HG03432 (cell line): ENCODE data around the gene RPL22L1.
"Not testable (repeated sequence)": the region's sequence is repeated elsewhere in the genome, so short reads cannot be mapped to it uniquely, and the experiment has no call there.

ENCODE experiments used
- ATAC-seq: cut with Tn5 transposase; IDR thresholded peaks from one replicate; pipeline ENCODE4 v1.9.1; 2021; ENCODE audit warnings: mild to moderate bottlenecking, moderate library complexity; ENCODE audit not compliant: unreplicated experiment

RPL22L1 gene

DNA sequence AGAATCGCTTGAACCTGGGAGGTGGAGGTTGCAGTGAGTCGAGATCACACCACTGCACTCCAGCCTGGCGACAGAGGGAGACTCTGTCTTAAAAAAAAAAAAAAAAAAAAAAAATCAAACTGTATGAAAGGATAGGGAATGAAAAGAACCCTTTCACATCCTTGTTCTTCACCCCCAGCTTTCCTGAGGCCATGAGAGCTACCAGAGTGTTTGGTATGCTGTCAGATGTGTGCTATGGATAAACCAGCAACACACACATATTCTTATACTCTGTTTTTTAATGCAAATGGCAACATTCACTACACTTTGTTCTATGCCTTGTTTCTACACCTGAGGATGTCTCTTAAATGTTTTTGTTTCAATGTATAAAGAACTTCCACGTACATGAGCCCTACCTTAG lies 33.5 kb downstream of the RPL22L1 start:
- no peak for ATAC-seq

DNA sequence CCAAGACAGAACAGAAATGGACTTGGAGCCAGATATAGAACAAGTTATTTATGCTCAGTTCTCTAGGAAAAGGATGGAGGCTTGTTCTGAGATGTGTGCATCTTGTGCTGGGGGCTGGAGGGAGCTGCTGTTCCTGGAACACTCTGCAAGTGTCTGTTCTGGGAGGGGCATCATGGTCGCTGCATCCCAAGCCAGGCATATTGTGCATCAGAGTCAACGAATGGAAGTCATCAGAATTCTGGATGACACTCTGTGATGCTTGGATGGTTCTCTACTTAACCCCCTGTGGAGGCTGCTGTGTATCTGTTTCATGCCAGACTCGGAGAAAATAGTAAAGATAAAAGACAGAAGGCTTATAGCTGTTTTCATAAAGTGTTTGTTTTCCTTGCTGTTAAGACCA lies 34.7 kb downstream of the RPL22L1 start:
- no peak for ATAC-seq

DNA sequence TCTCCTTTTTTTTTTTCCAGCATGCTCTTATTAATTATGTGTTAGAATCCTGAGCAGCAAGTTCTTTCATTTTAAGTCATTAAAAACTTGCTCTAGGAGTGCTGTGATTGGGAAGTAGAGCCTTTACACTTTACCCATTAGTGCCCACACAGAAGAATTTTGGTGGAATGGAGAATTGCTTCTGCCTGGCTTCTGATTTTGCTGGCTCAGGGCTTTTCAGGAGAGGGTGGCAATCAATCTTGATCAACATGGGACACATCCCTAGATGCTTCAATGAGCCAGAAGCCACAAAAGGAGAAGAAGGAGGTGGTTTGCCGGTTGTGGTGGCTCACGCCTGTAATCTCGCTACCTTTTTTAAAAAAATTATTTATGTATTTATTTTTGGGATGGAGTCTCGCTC lies 39.4 kb downstream of the RPL22L1 start:
- no peak for ATAC-seq

DNA sequence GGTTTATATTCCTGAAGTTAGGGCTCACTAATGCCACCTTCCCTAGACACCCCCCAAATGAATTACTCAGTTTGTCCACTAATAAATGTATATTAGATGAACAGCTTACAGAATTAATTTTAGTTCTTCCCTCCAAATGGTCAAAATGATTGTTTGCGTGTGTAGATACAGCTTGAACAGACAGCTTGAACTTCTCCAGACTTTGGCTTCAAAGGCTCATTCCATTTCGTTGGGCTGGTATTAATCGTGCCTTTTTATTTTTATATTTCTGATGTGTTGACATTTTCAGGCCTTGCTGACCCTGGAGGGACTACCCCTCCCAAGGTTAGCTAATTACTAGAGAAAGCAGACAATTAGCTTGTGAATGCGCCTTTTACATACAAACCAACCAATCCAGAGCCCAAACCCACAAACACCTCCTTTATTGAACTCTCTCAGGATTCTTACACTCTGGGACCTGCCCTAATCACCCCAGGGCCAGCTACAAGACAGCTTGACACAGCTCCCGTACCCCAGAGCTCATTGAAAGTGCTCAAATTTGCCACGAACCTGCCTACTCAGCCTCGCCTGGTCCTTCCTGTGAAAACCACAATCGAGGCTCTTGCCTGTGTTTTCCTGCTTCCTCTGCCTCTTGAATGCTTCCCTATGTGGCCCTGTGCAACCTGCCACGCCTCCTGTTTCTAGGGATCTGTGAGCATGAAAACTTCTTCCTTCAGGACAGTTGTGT lies 40.3 kb downstream of the RPL22L1 start:
- ATAC-seq = no peak

DNA sequence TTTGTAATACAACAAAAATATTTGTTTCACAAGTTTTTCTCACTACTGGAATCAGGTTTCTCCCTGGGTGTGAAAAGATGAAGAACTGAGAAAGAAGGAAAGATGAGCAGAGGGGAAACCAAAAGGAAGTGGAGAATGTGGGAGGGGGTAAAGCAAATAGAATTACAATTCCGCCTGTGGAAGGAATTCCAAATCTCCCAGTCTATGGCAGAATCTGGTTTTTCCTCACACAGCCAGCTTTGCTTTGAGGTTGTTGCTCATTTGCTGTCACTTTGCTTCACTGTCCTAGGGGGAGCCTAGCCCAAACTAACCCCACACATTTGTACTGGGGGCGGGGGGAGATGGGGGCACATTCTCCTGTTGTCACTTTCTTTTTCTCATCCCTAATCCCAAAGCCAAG lies 43.9 kb downstream of the RPL22L1 start:
- ATAC-seq = no peak

DNA sequence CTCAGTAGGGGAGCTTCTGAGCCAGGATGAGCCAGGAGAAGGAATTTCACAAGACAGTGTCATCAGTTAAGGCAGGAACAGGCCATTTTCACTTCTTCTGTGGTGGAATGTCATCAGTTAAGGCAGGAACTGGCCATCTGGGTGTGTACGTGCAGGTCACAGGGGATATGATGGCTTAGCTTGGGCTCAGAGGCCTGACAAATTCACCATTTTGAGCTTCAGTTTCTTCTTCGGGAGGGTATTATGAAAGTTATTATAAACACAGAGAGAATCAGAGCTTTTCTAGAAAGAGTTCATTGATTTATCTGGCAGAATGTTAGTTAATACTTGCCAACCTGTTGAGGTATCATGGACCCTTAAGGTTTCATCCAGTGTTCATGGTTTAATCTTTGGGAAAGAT lies 46.4 kb downstream of the RPL22L1 start:
- not testable (repeated sequence) for ATAC-seq

DNA sequence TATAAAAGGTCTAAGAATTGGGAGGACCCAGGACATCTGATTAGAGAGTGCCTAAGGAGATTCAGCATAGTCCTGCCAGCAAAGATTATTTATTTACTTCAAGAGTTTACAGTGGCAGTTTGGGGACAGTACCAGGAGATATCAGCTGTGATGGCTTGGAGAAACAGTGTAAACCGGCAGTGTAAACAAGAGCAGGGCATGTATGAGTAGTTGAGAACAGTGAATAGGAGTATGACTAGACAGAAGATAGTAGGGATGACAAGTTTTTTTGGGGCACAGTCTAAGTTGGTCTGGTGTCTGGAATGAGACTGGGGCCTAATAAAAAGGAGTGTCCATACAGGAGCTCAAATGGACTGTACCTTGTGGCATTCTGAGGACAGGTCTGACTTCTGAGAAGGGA lies 51.7 kb downstream of the RPL22L1 start:
- not testable (repeated sequence) for ATAC-seq

DNA sequence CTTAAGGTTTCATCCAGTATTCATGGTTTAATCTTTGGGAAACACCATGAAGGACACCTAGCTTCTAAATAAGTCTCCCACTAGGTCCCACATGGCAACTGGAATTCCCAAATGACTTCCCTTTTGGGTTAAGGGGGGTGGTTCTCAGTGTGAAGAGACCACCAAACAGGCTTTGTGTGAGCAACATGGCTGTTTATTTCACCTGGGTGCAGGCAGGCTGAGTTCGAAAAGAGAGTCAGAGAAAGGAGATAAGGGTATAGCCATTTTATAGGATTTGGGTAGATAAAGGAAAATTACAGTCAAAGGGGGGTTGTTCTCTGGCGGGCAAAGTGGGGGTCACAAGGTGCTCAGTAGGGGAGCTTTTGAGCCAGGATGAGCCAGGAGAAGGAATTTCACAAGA lies 52.5 kb downstream of the RPL22L1 start:
- not testable (repeated sequence) for ATAC-seq

DNA sequence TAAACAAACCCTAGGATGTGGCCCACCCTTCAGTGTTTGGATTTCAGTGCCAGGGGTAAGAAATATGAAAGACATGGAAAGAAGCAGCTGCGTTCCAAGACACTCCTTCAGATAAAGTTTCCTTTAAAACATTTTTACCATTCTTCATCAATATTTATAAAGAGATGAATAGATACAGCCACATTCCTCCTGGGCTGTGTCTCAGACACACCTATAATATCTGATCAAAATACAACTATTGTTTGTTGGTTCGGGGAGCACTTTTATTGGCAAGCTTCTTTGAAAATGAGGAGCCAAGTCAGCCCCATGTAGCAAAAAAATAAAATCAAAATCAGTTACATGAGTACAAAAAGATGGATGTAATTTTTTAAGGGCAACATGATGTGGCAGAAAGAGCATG lies 53.2 kb downstream of the RPL22L1 start:
- no peak for ATAC-seq

DNA sequence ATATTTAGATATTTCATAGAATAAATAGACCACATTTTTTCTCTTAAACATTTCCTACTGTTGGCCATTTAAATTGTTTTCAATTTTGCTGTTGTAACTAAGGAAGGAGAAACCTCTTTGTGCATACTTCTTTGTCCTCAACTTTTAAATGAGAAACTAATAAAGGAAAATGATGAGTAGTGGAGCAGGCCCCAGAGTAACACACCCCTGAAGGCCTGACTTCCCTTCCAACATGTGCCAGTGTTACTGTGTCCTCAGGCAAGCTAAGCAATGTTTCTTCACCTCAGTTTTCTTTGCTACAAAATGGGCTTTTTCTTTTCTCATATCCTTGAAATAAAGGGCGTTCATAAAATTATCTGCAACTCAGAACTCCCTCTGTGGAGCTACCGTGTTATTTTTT lies 53.7 kb downstream of the RPL22L1 start:
- no peak for ATAC-seq

DNA sequence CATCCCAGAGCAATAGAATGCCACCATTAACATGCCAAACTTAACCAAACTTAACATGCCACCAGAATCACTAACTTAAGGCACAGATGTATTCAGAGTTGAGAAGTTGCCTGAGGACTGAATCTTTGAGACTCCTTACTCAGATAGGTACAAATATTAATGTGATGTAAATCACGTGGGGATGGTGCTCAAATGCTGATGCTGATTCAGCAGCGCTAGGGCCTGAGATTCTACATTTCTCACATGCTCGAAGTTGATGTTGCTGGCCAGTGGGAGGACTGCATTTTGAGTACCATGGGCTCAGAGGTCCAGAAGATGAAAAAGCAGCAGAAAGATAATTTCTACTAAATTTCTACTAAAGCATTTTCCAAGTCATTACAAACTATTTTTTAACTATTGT lies 54.1 kb downstream of the RPL22L1 start:
- no peak for ATAC-seq

DNA sequence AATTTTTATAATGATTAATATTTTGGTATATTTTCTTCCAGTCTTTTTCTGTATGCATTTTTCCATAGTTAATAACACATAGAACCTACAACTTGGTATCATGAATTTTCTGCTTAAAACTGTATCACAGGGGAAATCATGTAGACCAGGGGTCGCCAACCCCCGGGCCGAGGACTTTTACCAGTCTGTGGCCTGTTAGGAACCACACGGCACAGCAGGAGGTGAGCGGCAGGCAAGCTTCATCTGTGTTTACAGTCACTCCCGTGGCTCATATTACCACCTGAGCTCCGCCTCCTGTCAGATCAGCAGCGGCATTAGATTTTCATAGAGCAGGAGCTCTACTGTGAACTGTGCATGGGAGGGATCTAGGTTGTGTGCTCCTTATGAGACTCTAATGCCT lies 54.7 kb downstream of the RPL22L1 start:
- ATAC-seq = no peak
